Measurements from ENCODE around the gene CR1. TPM values are rescaled to one million over a fixed set of nuclear protein-coding genes. Genes with fewer than 3 reads are reported as not detected.

The CR1 gene
- total and polyA plus RNA-seq, 2 of the 8 experiments (the other 6 are each of a cell fraction or from before 2014, with no cell fraction given) = 0.15 to 0.22 TPM

DNA sequence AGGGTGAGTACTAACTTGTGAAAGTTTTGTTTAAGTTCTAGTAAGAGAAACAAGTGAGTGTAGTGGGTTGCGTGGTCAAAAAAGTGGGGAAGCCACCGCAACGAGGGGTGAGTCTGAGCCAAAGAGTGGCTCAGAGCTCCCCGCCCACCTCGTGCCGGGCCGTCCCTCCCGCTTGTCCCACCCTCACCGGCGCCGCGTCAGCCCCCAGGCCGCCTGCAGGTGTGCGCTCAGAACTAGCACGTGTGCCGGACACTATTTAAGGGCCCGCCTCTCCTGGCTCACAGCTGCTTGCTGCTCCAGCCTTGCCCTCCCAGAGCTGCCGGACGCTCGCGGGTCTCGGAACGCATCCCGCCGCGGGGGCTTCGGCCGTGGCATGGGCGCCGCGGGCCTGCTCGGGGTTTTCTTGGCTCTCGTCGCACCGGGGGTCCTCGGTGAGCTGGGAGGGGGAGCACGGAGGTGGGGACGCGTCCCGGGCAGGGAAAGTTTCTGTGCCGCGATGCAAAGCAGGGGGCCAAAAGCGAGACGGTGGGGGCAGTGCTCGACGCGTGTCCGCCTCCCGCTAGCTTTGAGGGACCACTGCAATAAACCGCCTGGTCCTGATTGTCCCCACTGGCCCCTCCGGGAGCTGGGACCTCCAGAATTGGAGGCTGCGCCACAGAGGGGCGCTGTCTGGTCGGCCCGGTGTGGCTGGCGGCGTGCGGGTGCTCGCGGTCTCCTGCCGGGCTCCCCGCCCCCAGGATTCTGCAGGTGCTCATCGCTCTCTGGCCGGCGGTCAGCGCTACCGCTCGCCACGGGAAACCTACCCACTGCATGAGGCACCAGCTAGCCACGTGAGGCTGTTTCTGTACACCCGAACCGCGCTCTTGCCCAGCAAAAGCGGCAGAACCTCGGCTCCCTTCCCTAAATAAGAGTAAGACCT, 41.7 kb upstream of the CR1 start, which contains the start of gene CR2 (continued):
- TF ChIP-seq TCF12 (IDR thresholded peaks at IDR 0.05; ENCODE audit: low read depth, low read length) (peak; percentile 83), SIN3A (conservative IDR thresholded peaks at IDR 0.05 in 1 of 2, IDR thresholded peaks at IDR 0.05 in 1 of 2; ENCODE audit: low read depth in 1 of 2, low read length in 2 of 2) (0 out of 4 replicates have a peak, but pooled peaks of 1 of the 2 experiments have one; percentile 54), CEBPB (IDR thresholded peaks at IDR 0.05; ENCODE audit: low read depth, low read length) (no peak), CBX5 (IDR thresholded peaks at IDR 0.05; ENCODE audit: low read depth, low read length) (no peak), BACH1 (IDR thresholded peaks at IDR 0.05; ENCODE audit: low read length) (no peak), KDM1A (IDR thresholded peaks at IDR 0.05; ENCODE audit: borderline replicate concordance, low read length) (0 out of 2 replicates have a peak, but pooled peaks have one; percentile 32), SRF (IDR thresholded peaks at IDR 0.05; ENCODE audit: low read depth, low read length) (no peak), SP2 (IDR thresholded peaks at IDR 0.05; ENCODE audit: low read length) (no peak), SP1 (IDR thresholded peaks at IDR 0.05; ENCODE audit: low read depth, low read length) (no peak), NANOG (IDR thresholded peaks at IDR 0.05; ENCODE audit: insufficient read depth, low read depth, low read length, poor library complexity, severe bottlenecking) (no peak), CHD2 (IDR thresholded peaks at IDR 0.05; ENCODE audit: low read length) (no peak), JUN (IDR thresholded peaks at IDR 0.05; ENCODE audit: low read depth, low read length) (no peak), SIX5 (IDR thresholded peaks at IDR 0.05; ENCODE audit: low read depth, low read length) (no peak), MAFK (IDR thresholded peaks at IDR 0.05; ENCODE audit: low read depth, low read length) (no peak), FOSL1 (IDR thresholded peaks at IDR 0.05; ENCODE audit: insufficient read depth, low read depth, low read length) (no peak), EZH2 (IDR thresholded peaks at IDR 0.05; ENCODE audit: low read depth, low read length, severe bottlenecking) (peak; percentile 51), POLR2AphosphoS5 (IDR thresholded peaks at IDR 0.05; ENCODE audit: low read depth, low read length) (peak; percentile 69; the same call in 1 of the 2 replicates), RAD21 (IDR thresholded peaks at IDR 0.05 in 1 of 2, conservative IDR thresholded peaks at IDR 0.05 in 1 of 2; ENCODE audit: low read depth in 2 of 2, low read length in 2 of 2) (peak; percentile 38 to 61; a peak in 3 of 4 replicates), CTBP2 (IDR thresholded peaks at IDR 0.05; ENCODE audit: borderline replicate concordance, insufficient read depth, insufficient read length, low read length) (no peak)
- TF ChIP-seq, protein P1, sequence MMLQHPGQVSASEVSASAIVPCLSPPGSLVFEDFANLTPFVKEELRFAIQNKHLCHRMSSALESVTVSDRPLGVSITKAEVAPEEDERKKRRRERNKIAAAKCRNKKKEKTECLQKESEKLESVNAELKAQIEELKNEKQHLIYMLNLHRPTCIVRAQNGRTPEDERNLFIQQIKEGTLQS (IDR thresholded peaks at IDR 0.05; ENCODE audit: insufficient read depth, low read depth, low read length) = no peak
- TF ChIP-seq, protein P2, sequence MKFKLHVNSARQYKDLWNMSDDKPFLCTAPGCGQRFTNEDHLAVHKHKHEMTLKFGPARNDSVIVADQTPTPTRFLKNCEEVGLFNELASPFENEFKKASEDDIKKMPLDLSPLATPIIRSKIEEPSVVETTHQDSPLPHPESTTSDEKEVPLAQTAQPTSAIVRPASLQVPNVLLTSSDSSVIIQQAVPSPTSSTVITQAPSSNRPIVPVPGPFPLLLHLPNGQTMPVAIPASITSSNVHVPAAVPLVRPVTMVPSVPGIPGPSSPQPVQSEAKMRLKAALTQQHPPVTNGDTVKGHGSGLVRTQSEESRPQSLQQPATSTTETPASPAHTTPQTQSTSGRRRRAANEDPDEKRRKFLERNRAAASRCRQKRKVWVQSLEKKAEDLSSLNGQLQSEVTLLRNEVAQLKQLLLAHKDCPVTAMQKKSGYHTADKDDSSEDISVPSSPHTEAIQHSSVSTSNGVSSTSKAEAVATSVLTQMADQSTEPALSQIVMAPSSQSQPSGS (IDR thresholded peaks at IDR 0.05; ENCODE audit: low read length) = no peak
